HUES48 (cell line): ENCODE results near the gene PTPRN2.

Experiments used
- H3K27ac ChIP-seq: one replicate; pipeline ENCODE4 v1.7.0; 2013; ENCODE audit warnings: low read depth, low read length, inconsistent platforms
- H3K27me3 ChIP-seq: 2 replicates; pipeline ENCODE4 v1.6.1; 2013; ENCODE audit warnings: mild to moderate bottlenecking, low read length; ENCODE audit not compliant: control insufficient read depth, insufficient read depth
- H3K36me3 ChIP-seq: 2 replicates; pipeline ENCODE4 v1.6.1; 2013; ENCODE audit warnings: low read length; ENCODE audit not compliant: control insufficient read depth, insufficient read depth
- H3K4me1 ChIP-seq: 2 replicates; pipeline ENCODE4 v1.6.1; 2013; ENCODE audit warnings: mild to moderate bottlenecking, low read length; ENCODE audit not compliant: control insufficient read depth, insufficient read depth
- H3K4me3 ChIP-seq: 2 replicates; pipeline ENCODE4 v1.5.1; 2013; ENCODE audit warnings: mild to moderate bottlenecking, low read depth, low read length
- H3K9ac ChIP-seq: 2 replicates; pipeline ENCODE4 v1.6.1; 2013; ENCODE audit warnings: mild to moderate bottlenecking, low read depth, low read length, moderate library complexity
- H3K9me3 ChIP-seq: 2 replicates; pipeline ENCODE4 v1.6.1; 2013; ENCODE audit warnings: low read length; ENCODE audit not compliant: control insufficient read depth, insufficient read depth

Gene PTPRN2

DNA sequence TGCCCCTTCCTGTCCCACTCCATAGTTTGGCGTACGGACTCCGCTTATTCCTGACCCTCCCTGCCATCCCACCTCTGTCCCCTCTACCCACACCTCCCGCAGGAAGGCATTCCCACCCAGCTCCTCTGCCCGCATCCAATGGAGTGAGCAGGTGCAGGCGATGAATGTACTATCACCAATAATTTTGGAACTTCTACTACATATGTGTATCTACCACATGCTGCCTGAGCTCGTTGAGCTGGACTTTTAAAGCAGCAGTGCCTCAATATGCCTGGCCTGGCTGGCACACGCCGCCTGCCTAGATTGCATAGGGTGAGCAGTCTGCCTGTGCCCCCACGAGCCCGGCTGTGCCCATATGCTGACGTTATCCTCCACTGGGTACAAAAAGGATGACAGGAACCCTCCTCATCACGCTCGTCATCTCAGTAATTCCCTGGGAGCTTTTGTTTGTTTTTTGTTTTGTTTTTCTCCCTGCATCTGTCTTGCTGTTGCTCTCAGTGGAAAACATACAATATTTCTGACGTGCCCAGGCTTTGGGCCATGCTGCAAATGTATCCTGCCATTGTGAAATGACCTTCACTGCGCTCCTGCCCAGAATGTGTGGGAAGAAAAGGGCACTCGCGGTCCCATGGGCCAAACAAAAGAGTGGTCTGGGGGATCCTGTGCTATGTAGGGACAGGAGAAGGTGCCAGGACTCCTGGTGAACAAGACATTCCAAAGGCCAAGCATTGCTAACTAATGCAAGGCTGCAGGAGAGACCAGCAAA, 302.8 kb downstream of the PTPRN2 start:
- H3K27ac ChIP-seq = no peak overlapping the region
- H3K4me3 ChIP-seq = no peak overlapping the region
- H3K4me1 ChIP-seq = no peaks in the 10 kb centered on the region
- H3K27me3 ChIP-seq = no peaks in the 10 kb centered on the region
- peaks cover 22% of the 10 kb centered on the region for H3K9me3 ChIP-seq
- no peak overlapping the region for H3K9ac ChIP-seq
- no peaks in the 10 kb centered on the region for H3K36me3 ChIP-seq

GRCh38 chr7:158284121-158284520, 303.5 kb downstream of the PTPRN2 start:
- H3K9me3 ChIP-seq = peaks cover 16% of the 10 kb centered on the region
- H3K27me3 ChIP-seq = no peaks in the 10 kb centered on the region
- H3K4me3 ChIP-seq = no peak overlapping the region
- H3K9ac ChIP-seq = no peak overlapping the region
- H3K36me3 ChIP-seq = no peaks in the 10 kb centered on the region
- no peaks in the 10 kb centered on the region for H3K4me1 ChIP-seq
- no peak overlapping the region for H3K27ac ChIP-seq

- Histone ChIP-seq H3K9ac (no peak overlapping the region), H3K27me3 (no peaks in the 10 kb centered on the region), H3K4me3 (no peak overlapping the region), H3K4me1 (no peaks in the 10 kb centered on the region), H3K36me3 (no peaks in the 10 kb centered on the region), H3K9me3 (peaks cover 13% of the 10 kb centered on the region), H3K27ac (no peak overlapping the region)
These were observed 304.3 kb downstream of the PTPRN2 start for GRCh38 chr7:158283016-158283974.

DNA sequence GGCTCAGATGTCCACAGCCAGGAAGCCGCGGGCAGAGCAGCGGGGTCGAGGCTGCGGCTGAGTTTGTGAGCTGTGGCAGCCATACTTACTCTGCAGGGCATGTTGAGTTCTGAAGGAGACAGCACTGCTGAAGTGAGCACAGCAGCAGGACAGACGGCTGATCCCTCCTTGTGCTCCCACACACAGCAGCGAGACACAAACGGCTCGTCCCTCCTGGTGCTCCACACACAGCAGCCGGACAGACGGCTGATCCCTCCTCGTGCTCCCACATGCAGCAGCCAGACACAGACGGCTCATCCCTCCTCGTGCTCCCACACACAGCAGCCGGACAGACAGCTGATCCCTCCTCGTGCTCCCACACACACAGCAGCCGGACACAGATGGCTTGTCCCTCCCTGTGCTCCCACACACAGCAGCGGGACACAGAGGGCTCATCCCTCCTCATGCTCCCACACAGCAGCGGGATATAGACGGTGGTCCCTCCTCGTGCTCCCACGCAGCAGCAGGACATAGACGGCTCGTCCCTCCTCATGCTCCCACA, 305.1 kb downstream of the PTPRN2 start:
- Histone ChIP-seq H3K4me1 (no peaks in the 10 kb centered on the region), H3K9ac (no peak overlapping the region), H3K36me3 (no peaks in the 10 kb centered on the region), H3K9me3 (peaks cover 13% of the 10 kb centered on the region), H3K27ac (no peak overlapping the region), H3K4me3 (no peak overlapping the region), H3K27me3 (no peaks in the 10 kb centered on the region)

- no peak overlapping the region for H3K9ac ChIP-seq
- no peaks in the 10 kb centered on the region for H3K36me3 ChIP-seq
- H3K9me3 ChIP-seq = peaks cover 6% of the 10 kb centered on the region; the same call in 1 of the 2 replicates
- H3K27ac ChIP-seq = no peak overlapping the region
- H3K27me3 ChIP-seq = no peaks in the 10 kb centered on the region
- H3K4me1 ChIP-seq = no peaks in the 10 kb centered on the region
- H3K4me3 ChIP-seq = no peak overlapping the region
These were observed 306.2 kb downstream of the PTPRN2 start for GRCh38 chr7:158281441-158281840.

DNA sequence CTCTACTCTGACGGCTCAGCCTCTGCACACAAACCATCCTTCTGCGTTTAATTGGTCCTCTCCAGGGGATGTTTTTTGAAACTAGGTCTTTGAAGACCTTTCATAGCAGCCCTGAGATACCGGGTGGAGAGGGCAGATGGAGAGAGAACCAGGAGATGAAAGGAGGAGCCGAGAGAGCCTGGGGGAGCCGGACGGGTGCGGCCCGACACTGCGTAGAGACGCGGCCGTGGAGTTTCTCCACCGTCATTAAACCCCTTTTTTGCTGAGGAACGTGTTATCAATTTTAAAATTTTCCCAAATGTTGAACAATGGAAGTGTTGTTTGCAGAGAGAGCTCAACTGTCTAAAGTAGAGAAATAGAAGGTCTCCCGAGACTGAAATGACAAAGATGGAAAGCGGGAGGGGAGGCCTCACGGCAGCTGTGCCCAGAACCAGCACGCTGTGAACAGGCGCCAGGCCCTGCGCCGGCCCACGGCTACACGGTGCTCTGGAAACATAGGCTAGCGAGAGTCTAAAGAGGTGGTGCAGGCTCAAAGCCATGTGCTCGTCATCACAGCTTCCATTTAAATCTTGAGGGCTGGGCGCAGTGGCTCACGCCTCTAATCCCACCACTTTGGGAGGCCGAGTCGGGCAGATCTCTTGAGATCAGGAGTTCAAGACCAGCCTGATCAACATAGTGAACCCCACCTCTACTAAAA, 307.0 kb downstream of the PTPRN2 start:
- H3K27ac ChIP-seq = no peak overlapping the region
- no peaks in the 10 kb centered on the region for H3K36me3 ChIP-seq
- H3K27me3 ChIP-seq = no peaks in the 10 kb centered on the region

DNA sequence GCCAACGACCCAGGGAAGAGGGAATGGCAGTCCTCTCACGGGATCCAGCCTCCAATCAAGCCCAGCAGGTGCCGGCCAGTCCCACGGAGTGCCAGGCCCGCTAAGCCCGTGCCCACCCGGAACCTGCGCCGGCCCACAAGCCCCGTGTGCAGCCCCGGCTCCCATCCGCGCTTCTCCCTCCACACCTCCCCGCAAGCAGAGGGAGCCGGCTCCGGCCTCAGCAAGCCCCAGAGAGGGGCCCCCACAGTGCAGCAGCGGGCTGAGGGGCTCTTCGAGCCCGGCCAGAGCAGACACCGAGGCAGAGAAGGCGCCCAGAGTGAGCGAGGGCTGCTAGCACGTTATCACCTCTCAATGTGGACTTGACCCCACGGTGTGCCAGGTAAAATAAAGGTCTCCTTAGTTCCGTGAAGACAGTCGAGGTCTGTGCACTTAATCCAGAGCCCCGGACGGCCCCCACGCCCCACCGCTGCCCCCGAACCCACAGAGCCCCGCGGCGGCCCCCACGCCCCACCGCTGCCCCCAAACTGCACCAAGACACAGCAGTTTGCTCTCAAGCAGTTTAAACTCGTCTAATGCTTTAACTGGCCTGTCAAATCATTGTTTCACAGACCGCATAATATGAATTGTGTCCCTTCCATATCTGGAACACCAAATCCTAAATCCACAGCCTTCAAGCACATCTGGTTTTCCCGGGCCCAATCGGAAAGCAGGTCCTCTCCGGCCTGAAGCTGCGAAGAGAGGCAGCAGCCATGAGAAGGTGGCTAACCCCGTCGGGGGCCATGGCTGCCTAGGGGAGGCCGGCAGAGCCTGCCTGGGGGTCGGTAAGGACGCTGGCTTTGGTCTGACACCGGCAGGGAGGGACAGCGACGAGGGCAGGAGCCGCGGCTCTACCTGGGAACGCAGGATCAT, 307.8 kb downstream of the PTPRN2 start:
- Histone ChIP-seq H3K27me3 (no peaks in the 10 kb centered on the region), H3K9ac (no peak overlapping the region), H3K9me3 (peaks cover 9% of the 10 kb centered on the region; the same call in 1 of the 2 replicates)

More for the DNA sequence above, 307.0 kb downstream of the PTPRN2 start:
- Histone ChIP-seq H3K4me1 (no peaks in the 10 kb centered on the region), H3K9me3 (peaks cover 5% of the 10 kb centered on the region; the same call in 1 of the 2 replicates), H3K9ac (no peak overlapping the region), H3K4me3 (no peak overlapping the region)

DNA sequence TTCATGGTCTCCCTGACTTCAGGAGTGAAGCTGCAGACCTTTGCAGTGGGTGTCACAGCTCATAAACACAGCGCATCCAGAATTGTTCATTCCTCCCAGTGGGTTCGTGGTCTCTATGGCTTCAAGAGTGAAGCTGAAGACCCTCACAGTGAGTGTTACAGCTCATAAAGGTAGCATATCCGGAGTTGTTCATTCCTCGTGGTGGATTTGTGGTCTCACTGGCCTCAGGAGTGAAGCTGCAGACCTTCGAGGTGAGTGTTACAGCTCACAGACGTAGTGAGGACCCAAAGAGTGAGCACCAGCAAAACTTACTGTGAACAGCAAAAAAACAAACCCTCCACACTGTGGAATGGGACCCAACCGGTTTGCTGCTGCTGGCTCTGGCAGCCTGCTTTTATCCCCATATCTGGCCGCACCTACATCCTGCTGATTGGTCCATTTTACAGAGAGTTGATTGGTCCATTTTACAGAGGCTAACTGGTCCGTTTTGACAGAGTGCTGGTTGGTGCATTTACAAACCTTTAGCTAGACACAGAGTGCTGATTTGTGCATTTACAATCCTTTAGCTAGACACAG, 308.8 kb downstream of the PTPRN2 start:
- no peak overlapping the region for H3K4me3 ChIP-seq
- no peaks in the 10 kb centered on the region for H3K27me3 ChIP-seq
- H3K9ac ChIP-seq = no peak overlapping the region
- no peak overlapping the region for H3K27ac ChIP-seq
- H3K36me3 ChIP-seq = no peaks in the 10 kb centered on the region
- peaks cover 7% of the 10 kb centered on the region; the same call in 1 of the 2 replicates for H3K4me1 ChIP-seq
- H3K9me3 ChIP-seq = 0 out of 2 replicates have a peak, but pooled peaks cover 4% of the 10 kb centered on the region

More for the DNA sequence above, 307.8 kb downstream of the PTPRN2 start:
- Histone ChIP-seq H3K27ac (no peak overlapping the region), H3K4me3 (no peak overlapping the region), H3K36me3 (no peaks in the 10 kb centered on the region), H3K4me1 (peaks cover 3% of the 10 kb centered on the region; the same call in 1 of the 2 replicates)

- no peak overlapping the region for H3K27ac ChIP-seq
- H3K4me1 ChIP-seq = peaks cover 7% of the 10 kb centered on the region; the same call in 1 of the 2 replicates
- no peaks in the 10 kb centered on the region for H3K27me3 ChIP-seq
- H3K36me3 ChIP-seq = no peaks in the 10 kb centered on the region
- H3K4me3 ChIP-seq = no peak overlapping the region
- H3K9me3 ChIP-seq = 0 out of 2 replicates have a peak, but pooled peaks cover 4% of the 10 kb centered on the region
- H3K9ac ChIP-seq = no peak overlapping the region
These were observed 310.1 kb downstream of the PTPRN2 start for GRCh38 chr7:158277219-158278141.
